Tibial artery (tissue), 4 donors: ENCODE data around the gene ETS1.

ENCODE experiments used
- DNase-seq, 2 donors: peaks; one replicate each; pipeline ENCODE4 v3.0.0-alpha.2; 2019
- H3K27ac ChIP-seq, 2 donors: fragments of 200-600 bp; sonication (generic) in 1 of 2; 1 replicate in 1 of 2; 2 replicates in 1 of 2; pipeline ENCODE4 v1.5.1; 2018 to 2019; ENCODE audit warnings: mild to moderate bottlenecking in 1 of 2
- H3K27me3 ChIP-seq, 2 donors: fragments of 200-600 bp; sonication (generic) in 1 of 2; one replicate each; pipeline versions ENCODE4 v1.5.1 to v1.6.0; 2016 to 2019
- H3K36me3 ChIP-seq, 3 donors: fragments of 200-600 bp; sonication (generic) in 2 of 3; one replicate each; pipeline ENCODE4 v1.5.1; 2016 to 2019; ENCODE audit warnings: mild to moderate bottlenecking in 2 of 3
- H3K4me1 ChIP-seq, 4 donors: fragments of 200-600 bp; sonication (generic) in 2 of 4; 1 replicate in 3 of 4; 2 replicates in 1 of 4; pipeline ENCODE4 v1.5.1; 2016 to 2019
- H3K4me3 ChIP-seq, 2 donors: fragments of 200-600 bp; sonication (generic) in 1 of 2; 1 replicate in 1 of 2; 2 replicates in 1 of 2; pipeline ENCODE4 v1.5.1; 2018 to 2019; ENCODE audit warnings: mild to moderate bottlenecking in 2 of 2
- H3K9me3 ChIP-seq, 3 donors: fragments of 200-600 bp; sonication (generic) in 1 of 3; one replicate each; pipeline ENCODE4 v1.5.1; 2016 to 2019
- CTCF ChIP-seq, 2 experiments: fragments of 200-600 bp in 1 of 2; fragments of 450-650 bp in 1 of 2; IDR thresholded peaks; one replicate each; pipeline ENCODE4 v1.5.1; 2017 to 2019; ENCODE audit warnings: antibody characterized with exemption in 2 of 2, mild to moderate bottlenecking in 1 of 2, moderate library complexity in 1 of 2
- intact Hi-C: fragments of 100-400 bp; cut with DNase I; formaldehyde crosslinking; loops from one replicate; pipeline ENCODE4 v1.15.0; 2023; ENCODE audit warnings: low total_unique reads

Gene ETS1

GRCh38 chr11:128518493-128519207 lies 68.7 kb downstream of the ETS1 start:
- peak overlapping the region; percentile 96 to 98 for H3K27ac ChIP-seq
- peaks cover 0 to 76% (median 58%) of the 10 kb centered on the region in 4 donors for H3K4me1 ChIP-seq
- no peaks in the 10 kb centered on the region for H3K36me3 ChIP-seq
- H3K27me3 ChIP-seq = no peaks in the 10 kb centered on the region
- no peaks in the 10 kb centered on the region for H3K9me3 ChIP-seq
- no peak for TF ChIP-seq CTCF (IDR thresholded peaks at IDR 0.05)
- H3K4me3 ChIP-seq = peak overlapping the region; percentile 85 to 90
- no peak for DNase-seq
- intact Hi-C loops = no loop called here

DNA sequence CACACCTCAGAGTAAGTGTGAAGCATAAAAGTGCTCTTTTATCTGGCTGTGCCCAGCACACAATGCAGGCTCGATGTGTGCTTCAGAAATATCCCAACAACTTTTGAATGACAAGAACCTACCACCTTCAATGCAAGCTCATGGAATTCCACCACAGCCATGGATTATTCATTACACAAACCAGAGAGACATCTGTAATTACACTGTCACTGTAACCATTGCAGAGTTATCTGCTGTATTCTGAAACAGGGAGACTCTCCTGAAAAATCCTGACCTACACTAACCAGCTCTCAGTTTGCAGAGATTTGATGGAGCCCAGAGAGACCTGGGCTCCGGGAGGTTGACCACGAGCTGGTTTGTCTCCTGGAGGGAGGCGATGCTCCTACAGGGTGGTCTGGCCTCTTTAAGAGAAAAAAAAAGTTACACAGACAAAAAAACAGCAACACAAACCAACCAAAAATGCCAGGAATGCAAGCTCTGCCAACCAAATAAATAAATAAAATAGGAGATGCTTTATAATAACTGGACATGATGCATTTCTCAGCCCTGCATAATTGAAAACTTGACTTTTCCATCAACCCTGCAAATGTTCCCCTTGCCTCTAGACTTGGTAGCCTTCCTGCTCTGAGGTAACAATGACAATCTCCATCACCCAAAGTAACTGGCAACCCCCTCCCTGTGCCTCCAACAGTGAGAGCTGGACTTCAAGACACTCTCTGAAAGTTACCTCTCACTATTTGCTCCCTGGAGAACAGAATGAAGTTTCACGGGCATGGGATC lies 69.7 kb downstream of the ETS1 start:
- Histone ChIP-seq H3K27ac (peak overlapping the region; percentile 96 to 98), H3K4me3 (peak overlapping the region; percentile 85 to 90), H3K36me3 (peaks cover 0 to 6% (median 2%) of the 10 kb centered on the region in 3 donors), H3K9me3 (no peaks in the 10 kb centered on the region), H3K27me3 (no peaks in the 10 kb centered on the region), H3K4me1 (peaks cover 0 to 75% (median 52%) of the 10 kb centered on the region in 4 donors)
- no peak for TF ChIP-seq CTCF (IDR thresholded peaks at IDR 0.05)
- no peak for DNase-seq
- intact Hi-C loops = no loop called here

DNA sequence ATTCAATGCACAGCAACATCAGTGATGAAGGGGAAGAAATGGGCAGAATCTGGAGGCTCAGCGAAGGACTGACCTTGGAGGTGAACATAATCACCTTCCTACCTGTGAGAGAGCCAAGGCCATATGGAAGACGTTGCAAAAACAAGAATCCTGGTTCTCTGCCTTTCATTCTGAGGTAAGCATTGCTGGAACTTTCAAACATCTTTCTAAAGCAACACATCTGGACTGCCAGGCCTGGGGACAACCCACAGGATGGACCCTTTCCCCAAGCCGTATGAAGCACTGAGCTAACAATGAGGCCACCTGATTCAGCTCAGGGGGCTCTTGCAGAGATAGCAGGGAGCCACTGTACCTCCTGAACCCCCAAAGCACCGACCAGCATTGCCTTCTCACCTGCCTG lies 70.5 kb downstream of the ETS1 start:
- H3K4me1 ChIP-seq = peaks cover 0 to 83% (median 54%) of the 10 kb centered on the region in 4 donors
- intact Hi-C loops = no loop called here
- H3K9me3 ChIP-seq = no peaks in the 10 kb centered on the region
- H3K36me3 ChIP-seq = peaks cover 0 to 6% (median 6%) of the 10 kb centered on the region in 3 donors
- H3K27ac ChIP-seq = peak overlapping the region; percentile 96 to 98
- peak overlapping the region; percentile 85 to 90 for H3K4me3 ChIP-seq
- no peak for TF ChIP-seq CTCF (IDR thresholded peaks at IDR 0.05)
- no peaks in the 10 kb centered on the region for H3K27me3 ChIP-seq
- DNase-seq = no peak

DNA sequence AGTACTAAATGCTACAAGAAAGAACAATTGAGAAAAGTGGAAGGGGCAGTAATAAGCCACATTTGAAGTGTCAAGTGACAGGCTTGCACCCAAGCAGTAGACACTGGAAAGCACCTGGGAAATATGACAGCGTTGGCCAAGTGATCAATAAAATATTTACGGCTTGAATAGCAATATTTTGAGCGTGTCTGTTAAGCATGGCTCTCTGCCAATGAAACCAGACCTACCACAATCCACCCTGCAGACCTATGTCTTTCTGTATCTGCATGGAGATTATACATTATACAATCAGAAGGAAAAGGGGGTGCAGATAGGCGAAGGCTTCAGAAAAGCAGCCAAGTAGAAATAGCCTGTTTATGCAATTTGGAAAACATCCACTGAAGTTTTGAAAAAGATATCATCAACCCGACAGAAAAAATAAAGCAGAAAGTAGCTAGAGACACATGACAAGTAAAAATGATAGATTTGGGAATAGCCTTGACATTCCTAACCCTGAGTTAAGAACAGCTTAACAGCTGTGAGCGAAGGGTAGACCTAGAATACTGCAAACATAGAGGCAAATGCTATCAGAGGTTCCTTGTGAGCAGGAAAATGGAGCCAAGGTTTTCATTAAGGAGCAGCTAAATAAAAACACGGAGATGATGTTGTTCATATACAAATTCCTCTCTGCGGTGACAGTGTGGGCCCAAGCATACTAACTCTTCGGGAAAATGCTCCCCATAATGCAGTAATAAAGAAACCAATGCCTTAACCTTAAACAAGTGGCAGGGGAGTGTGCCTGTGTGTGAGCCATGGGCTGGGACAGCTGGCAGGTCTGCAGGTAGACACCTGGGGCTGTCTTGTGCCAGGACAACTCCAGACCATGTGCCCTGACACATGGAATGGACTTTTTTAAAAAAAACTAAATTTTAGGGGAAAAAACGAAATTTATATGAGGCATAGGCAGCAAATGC lies 71.3 kb downstream of the ETS1 start:
- H3K27me3 ChIP-seq = no peaks in the 10 kb centered on the region
- peak overlapping the region in 1 of 2 donors; percentile 90 for H3K4me3 ChIP-seq
- no peaks in the 10 kb centered on the region for H3K9me3 ChIP-seq
- peak overlapping the region; percentile 96 to 98 for H3K27ac ChIP-seq
- TF ChIP-seq CTCF (IDR thresholded peaks at IDR 0.05) = no peak
- intact Hi-C loops = no loop called here
- peaks cover 0 to 6% (median 6%) of the 10 kb centered on the region in 3 donors for H3K36me3 ChIP-seq
- DNase-seq = no peak
- H3K4me1 ChIP-seq = peaks cover 0 to 90% (median 59%) of the 10 kb centered on the region in 4 donors

- Histone ChIP-seq H3K4me1 (peaks cover 0 to 98% (median 62%) of the 10 kb centered on the region in 4 donors), H3K27ac (peak overlapping the region in 1 of 2 donors; percentile 30), H3K9me3 (no peaks in the 10 kb centered on the region), H3K4me3 (no peak overlapping the region), H3K36me3 (peaks cover 0 to 6% (median 6%) of the 10 kb centered on the region in 3 donors), H3K27me3 (no peaks in the 10 kb centered on the region)
- no peak for DNase-seq
- intact Hi-C loops = no loop called here
- TF ChIP-seq CTCF (IDR thresholded peaks at IDR 0.05) = no peak
Observed at GRCh38 chr11:128515086-128515485, 72.3 kb downstream of the ETS1 start.
